IMR-90 (cell line): ENCODE results near the gene MYO9B. TPM values are rescaled to one million over a fixed set of nuclear protein-coding genes. Genes with fewer than 3 reads are reported as not detected.

Experiments
- ATAC-seq: fragments of 200-7000 bp; cut with Tn5 transposase; 2 replicates; pipeline ENCODE4 v1.9.1; 2020; ENCODE audit warnings: low read depth, mild to moderate bottlenecking, moderate library complexity
- BruUV-seq: library from RNA; stranded (reverse); fragments of 400-500 nt; replicated peaks from 2 replicates; lab custom pipeline; 2021; lab: Mats Ljungman, UMichigan
- CTCF ChIA-PET: fragments of 300-600 bp; formaldehyde crosslinking; extraction: SDS; loops from one replicate; lab custom pipeline; 2021; ENCODE audit warnings: antibody characterized with exemption; lab: Yijun Ruan, JAX
- POLR2A ChIA-PET: fragments of 300-600 bp; sonication (Branson Sonifier 250); formaldehyde crosslinking; loops from one replicate; lab custom pipeline; 2022; ENCODE audit warnings: antibody characterized with exemption; ENCODE audit not compliant: unreplicated experiment; lab: Charles Lee
- DNase-seq: peaks from one replicate; pipeline ENCODE4 v3.0.0; 2013
- H2AFZ ChIP-seq: replicated peaks from 2 replicates; pipeline ENCODE3; 2013; ENCODE audit warnings: low read length, mild to moderate bottlenecking; ENCODE audit not compliant: poor library complexity
- H2AK5ac ChIP-seq: 2 replicates; pipeline ENCODE4 v1.6.1; 2013; ENCODE audit warnings: low read depth, low read length, inconsistent platforms
- H2AK9ac ChIP-seq: replicated peaks from 2 replicates; pipeline ENCODE3; 2013; ENCODE audit warnings: mild to moderate bottlenecking, low read depth, low read length, moderate library complexity; ENCODE audit not compliant: poor library complexity
- H2BK120ac ChIP-seq: 2 replicates; pipeline ENCODE4 v1.6.1; 2013; ENCODE audit warnings: low read depth, low read length, inconsistent platforms
- H2BK15ac ChIP-seq: 3 replicates; pipeline ENCODE4 v1.6.1; 2013; ENCODE audit warnings: low read depth, low read length, inconsistent platforms
- H2BK20ac ChIP-seq: 2 replicates; pipeline ENCODE4 v1.6.1; 2013; ENCODE audit warnings: low read depth, mild to moderate bottlenecking, inconsistent platforms, low read length, moderate library complexity
- H2BK5ac ChIP-seq: 2 replicates; pipeline ENCODE4 v1.6.1; 2013; ENCODE audit warnings: mild to moderate bottlenecking, low read depth, low read length, inconsistent platforms; ENCODE audit not compliant: poor library complexity, severe bottlenecking
- H3K14ac ChIP-seq: replicated peaks from 2 replicates; pipeline ENCODE4 v1.6.1; 2013; ENCODE audit warnings: low read depth, low read length, inconsistent platforms
- H3K18ac ChIP-seq: 2 replicates; pipeline ENCODE4 v1.6.1; 2013; ENCODE audit warnings: low read depth, low read length, control low read depth
- H3K23ac ChIP-seq: 2 replicates; pipeline ENCODE4 v1.6.1; 2013; ENCODE audit warnings: low read depth, low read length, inconsistent platforms
- H3K27ac ChIP-seq: 2 replicates; pipeline ENCODE4 v1.5.1; 2013; ENCODE audit warnings: mild to moderate bottlenecking, control low read depth, low read length; ENCODE audit not compliant: insufficient read depth
- H3K27me3 ChIP-seq: 2 replicates; pipeline ENCODE4 v1.6.1; 2013; ENCODE audit warnings: low read length; ENCODE audit not compliant: control insufficient read depth, insufficient read depth
- H3K36me3 ChIP-seq: 2 replicates; pipeline ENCODE4 v1.6.1; 2013; ENCODE audit warnings: low read length, mixed read lengths; ENCODE audit not compliant: control insufficient read depth, insufficient read depth
- H3K4ac ChIP-seq: 2 replicates; pipeline ENCODE4 v1.6.1; 2013; ENCODE audit warnings: low read depth, low read length, inconsistent platforms
- H3K4me1 ChIP-seq: 2 replicates; pipeline ENCODE4 v1.6.1; 2013; ENCODE audit warnings: low read length, mixed read lengths; ENCODE audit not compliant: control insufficient read depth, insufficient read depth
- H3K4me2 ChIP-seq: 2 replicates; pipeline ENCODE4 v1.6.1; 2013; ENCODE audit warnings: low read depth, mild to moderate bottlenecking, control low read depth, low read length, moderate library complexity
- H3K4me3 ChIP-seq: 2 replicates; pipeline ENCODE4 v1.5.1; 2013; ENCODE audit warnings: low read depth, mild to moderate bottlenecking, control low read depth, low read length, moderate library complexity; ENCODE audit not compliant: insufficient read depth
- H3K56ac ChIP-seq: 2 replicates; pipeline ENCODE4 v1.6.1; 2013; ENCODE audit warnings: low read length, inconsistent platforms; ENCODE audit not compliant: insufficient read depth; ENCODE audit errors: extremely low read depth
- H3K79me1 ChIP-seq, 2 experiments: 2 replicates each; pipeline ENCODE4 v1.6.1; 2013; ENCODE audit warnings: low read length in 2 of 2, inconsistent platforms in 1 of 2, low read depth in 1 of 2
- H3K9ac ChIP-seq: 2 replicates; pipeline ENCODE4 v1.6.1; 2013; ENCODE audit warnings: low read depth, low read length, control low read depth
- H3K9me1 ChIP-seq: 2 replicates; pipeline ENCODE4 v1.6.1; 2013; ENCODE audit warnings: low read length, inconsistent platforms; ENCODE audit not compliant: insufficient read depth
- H3K9me3 ChIP-seq: 2 replicates; pipeline ENCODE4 v1.6.1; 2013; ENCODE audit warnings: low read length; ENCODE audit not compliant: control insufficient read depth, insufficient read depth
- H4K20me1 ChIP-seq: 2 replicates; pipeline ENCODE4 v1.6.1; 2013; ENCODE audit warnings: low read length, inconsistent platforms; ENCODE audit not compliant: insufficient read depth
- H4K5ac ChIP-seq: 2 replicates; pipeline ENCODE4 v1.6.1; 2013; ENCODE audit warnings: mild to moderate bottlenecking, low read depth, low read length, control low read depth
- H4K8ac ChIP-seq, 2 experiments: 2 replicates each; pipeline ENCODE4 v1.6.1; 2013; ENCODE audit warnings: low read depth in 2 of 2, low read length in 2 of 2, control low read depth in 1 of 2, inconsistent platforms in 1 of 2
- H4K91ac ChIP-seq: 2 replicates; pipeline ENCODE4 v1.6.1; 2013; ENCODE audit warnings: low read depth, low read length, inconsistent platforms; ENCODE audit not compliant: insufficient read depth
- BHLHE40 ChIP-seq: fragments of 150-350 bp; IDR thresholded peaks from 2 replicates; pipeline ENCODE4 v1.6.1; 2016; ENCODE audit warnings: mild to moderate bottlenecking, low read depth, low read length
- CEBPB ChIP-seq: IDR thresholded peaks from 2 replicates; pipeline ENCODE4 v1.6.1; 2012; ENCODE audit warnings: low read depth, low read length, improper control_type of control experiment
- CHD1 ChIP-seq: IDR thresholded peaks from 2 replicates; pipeline ENCODE4 v1.6.1; 2012; ENCODE audit warnings: low read depth, low read length, improper control_type of control experiment
- CTCF ChIP-seq: conservative IDR thresholded peaks from 2 replicates; pipeline ENCODE4 v1.5.1; 2012; ENCODE audit warnings: mild to moderate bottlenecking, low read depth, low read length, improper control_type of control experiment
- FOS ChIP-seq: fragments of 150-350 bp; IDR thresholded peaks from 2 replicates; pipeline ENCODE4 v1.6.1; 2016; ENCODE audit warnings: low read depth, low read length
- MAFK ChIP-seq: IDR thresholded peaks from 2 replicates; pipeline ENCODE4 v1.6.1; 2012; ENCODE audit warnings: low read depth, low read length, improper control_type of control experiment
- POLR2A ChIP-seq: IDR thresholded peaks from 2 replicates; pipeline ENCODE4 v1.6.1; 2012; ENCODE audit warnings: mild to moderate bottlenecking, low read depth, low read length
- RFX5 ChIP-seq: IDR thresholded peaks from 2 replicates; pipeline ENCODE4 v1.8.0; 2012; ENCODE audit warnings: low read depth, mild to moderate bottlenecking, low read length, moderate library complexity
- SMC3 ChIP-seq: fragments of 150-350 bp; IDR thresholded peaks from 2 replicates; pipeline ENCODE4 v1.6.1; 2016; ENCODE audit warnings: low read depth, mild to moderate bottlenecking, antibody characterized with exemption, low read length, moderate library complexity
- WGBS, 2 experiments: methylation state at CpG; one replicate each; pipeline versions ENCODE4 v1.1.5 to v1.1.7; 2013; ENCODE audit warnings: missing lambda C conversion rate in 2 of 2; ENCODE audit not compliant: insufficient read length in 1 of 2; ENCODE audit errors: extremely low coverage in 2 of 2; 5-methylcytosine and 5-hydroxymethylcytosine counted together
- dilution Hi-C: fragments of 300-500 bp; cut with HindIII; formaldehyde crosslinking; loops from one replicate; pipeline ENCODE4 v1.14.3; 2018; ENCODE audit warnings: low sequenced_read_pairs; ENCODE audit not compliant: unreplicated experiment
- in situ Hi-C: fragments of 300-500 bp; cut with MboI; formaldehyde crosslinking; loops from 3 replicates; pipeline ENCODE4 v1.14.3; 2019; ENCODE audit warnings: low sequenced_read_pairs, inconsistent platforms, mixed read lengths
- intact Hi-C: fragments of 100-400 bp; cut with micrococcal nuclease; formaldehyde crosslinking; loops from 2 replicates; pipeline ENCODE4 v1.10.0; 2022
- polyA plus RNA-seq, 3 experiments: library from polyadenylated mRNA; depleted of rRNA; stranded (reverse); fragments of >200 nt; gene quantifications; 2 replicates each; pipeline ENCODE4 v1.2.3, GENCODE V29; 2012; ENCODE audit warnings: low replicate concordance in 1 of 3
- total RNA-seq: library from RNA; depleted of rRNA; stranded (reverse); fragments of >200 nt; gene quantifications from 2 replicates; pipeline ENCODE4 v1.2.3, GENCODE V29; 2012

Gene MYO9B
- total and polyA plus RNA-seq, 2 of the 4 experiments (the other 2 are of a cell fraction): 61.8 to 77.8 TPM

GRCh38 chr19:17232258-17232657 is 156.7 kb downstream of the MYO9B start:
- H3K14ac ChIP-seq: no peak overlapping the region
- no peak overlapping the region for H4K5ac ChIP-seq
- no peak overlapping the region for H2BK20ac ChIP-seq
- H3K4me2 ChIP-seq: no peak overlapping the region
- H3K4ac ChIP-seq: no peak overlapping the region
- no peak overlapping the region for H3K9ac ChIP-seq
- peaks cover 10% of the 10 kb centered on the region for H3K9me1 ChIP-seq
- H3K4me3 ChIP-seq: no peak overlapping the region
- H3K27ac ChIP-seq: no peak overlapping the region
- WGBS, 2 experiments: 91% methylated on average over 16 of the region's 25 CpGs; no CpG with 5 or more reads in 1 of the 2 experiments
- no peak overlapping the region for H2BK5ac ChIP-seq
- no peak overlapping the region for H2AFZ ChIP-seq
- H2AK9ac ChIP-seq: no peak overlapping the region
- ATAC-seq (no peak), DNase-seq (no peak)
- H3K56ac ChIP-seq: no peak overlapping the region
- CTCF ChIA-PET: no interaction called here
- POLR2A ChIA-PET: no interaction called here
- no peaks in the 10 kb centered on the region for H3K9me3 ChIP-seq
- H3K18ac ChIP-seq: no peak overlapping the region
- H2AK5ac ChIP-seq: no peak overlapping the region
- no peak overlapping the region for H2BK120ac ChIP-seq
- peaks cover 12% of the 10 kb centered on the region for H3K4me1 ChIP-seq
- H4K91ac ChIP-seq: no peak overlapping the region
- TF ChIP-seq POLR2A (no peak), FOS (no peak), MAFK (no peak), SMC3 (no peak), BHLHE40 (no peak), CEBPB (no peak), CTCF (no peak), CHD1 (no peak), RFX5 (no peak)
- H3K79me1 ChIP-seq: peaks cover 26 to 66% of the 10 kb centered on the region in 2 experiments
- no peaks in the 10 kb centered on the region for H3K27me3 ChIP-seq
- H4K8ac ChIP-seq: no peak overlapping the region
- dilution Hi-C loops: no loop called here
- intact Hi-C loops: no loop called here
- BruUV-seq: TSS peak; percentile 60
- H3K23ac ChIP-seq: no peak overlapping the region
- H2BK15ac ChIP-seq: no peak overlapping the region
- in situ Hi-C loops: no loop called here
- peaks cover 36% of the 10 kb centered on the region for H3K36me3 ChIP-seq
- peaks cover 11% of the 10 kb centered on the region for H4K20me1 ChIP-seq
